Activated T-helper 1 cell treated with anti-CD3 and anti-CD28 coated beads, Interleukin-12 subunit alpha, Interleukin-12 subunit beta, Interleukin-2, Interleukin-4 antibody, amounts not matched to agents 30 ng/mL and 10 ng/mL and 1 ng/mL, durations not matched to agents 14 hours and 24 hours and 36 hours (primary cell): ENCODE measurements around the gene TACC3. TPM values are rescaled to one million over a fixed set of nuclear protein-coding genes. Genes with fewer than 3 reads are reported as not detected.

Experiments
- total RNA-seq: library from RNA; stranded (reverse); gene quantifications from 2 replicates; pipeline ENCODE4 v1.2.3, GENCODE V29; 2022

The TACC3 gene
- total RNA-seq, 1 donor from 2014 or later = 134 TPM

Other genes with a start within 250 kb of the TACC3 start
- gene FAM53A, start 37.2 kb upstream of the TACC3 start, total RNA-seq = 2.5 and 5.5 TPM in 2 replicates
- gene SLBP, start 9.2 kb upstream of the TACC3 start, total RNA-seq = 136 and 140 TPM in 2 replicates
- gene TMEM129, start 198 bp upstream of the TACC3 start, total RNA-seq = 27.4 and 28.4 TPM in 2 replicates
- gene FGFR3, start 71.8 kb downstream of the TACC3 start, total RNA-seq = 0.29 and 0.39 TPM in 2 replicates
- gene LETM1, start 134.6 kb downstream of the TACC3 start, total RNA-seq = 93.9 and 101 TPM in 2 replicates
- gene NSD2, start 149.9 kb downstream of the TACC3 start, total RNA-seq = 200 and 202 TPM in 2 replicates